ENCODE measurements around the gene MORN1. TPM values are rescaled to one million over a fixed set of nuclear protein-coding genes. Genes with fewer than 3 reads are reported as not detected.

Gene MORN1
- total and polyA plus RNA-seq, 2 experiments from 2014 or later: 4.8 to 11.1 TPM

DNA sequence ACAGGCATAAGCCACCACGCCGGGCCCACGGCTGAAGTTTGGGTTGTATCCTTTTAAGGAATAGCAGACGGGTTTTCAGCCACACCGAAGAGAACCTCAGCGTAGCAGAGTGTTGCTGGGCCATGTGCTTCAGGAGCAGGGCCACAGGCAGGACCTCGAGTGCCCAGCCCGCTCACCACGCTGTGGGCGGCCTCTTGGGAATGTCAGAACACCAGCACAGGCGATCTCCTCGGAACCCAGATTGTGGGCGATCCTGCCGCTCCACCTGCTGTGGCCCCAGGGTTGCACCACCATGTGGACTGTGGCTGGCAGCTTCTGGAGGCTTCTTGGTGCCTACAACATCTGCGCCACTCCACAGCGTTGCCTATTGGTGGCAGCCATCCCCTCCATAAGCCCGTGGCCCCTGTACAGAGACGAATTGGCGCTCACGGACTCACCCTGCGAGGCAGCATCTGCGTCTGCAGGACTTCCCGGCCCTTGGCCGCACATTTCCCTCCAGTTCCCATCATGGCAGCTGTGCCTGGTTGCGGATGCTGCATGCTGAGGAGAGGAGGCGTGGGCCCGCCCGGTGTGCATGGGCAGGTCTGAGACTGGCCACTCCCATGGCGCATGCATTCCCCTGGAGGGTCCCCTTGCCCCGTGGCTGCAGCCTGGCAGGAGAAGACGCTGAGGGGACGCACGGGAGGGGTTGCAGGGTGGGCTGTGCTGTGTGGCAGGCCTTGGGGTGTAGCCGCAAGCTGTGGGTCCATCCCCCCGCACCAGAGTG is 93.9 kb downstream of the MORN1 start:
- no peak overlapping the region for H2AFZ ChIP-seq
- no peaks in the 10 kb centered on the region for H3K36me3 ChIP-seq (ENCODE audit: insufficient read depth)
- ATAC-seq: no peak
- H4K20me1 ChIP-seq (replicated peaks; ENCODE audit: insufficient read depth): peaks cover 40% of the 10 kb centered on the region; the same call in 1 of the 2 replicates
- H3K36me3 Mint-ChIP-seq (ENCODE audit: low read depth): no peaks in the 10 kb centered on the region
- H3K27me3 ChIP-seq (ENCODE audit: insufficient read depth): no peaks in the 10 kb centered on the region
- H3K4me1 Mint-ChIP-seq: peaks cover 14% of the 10 kb centered on the region
- TF ChIP-seq, protein P1, sequence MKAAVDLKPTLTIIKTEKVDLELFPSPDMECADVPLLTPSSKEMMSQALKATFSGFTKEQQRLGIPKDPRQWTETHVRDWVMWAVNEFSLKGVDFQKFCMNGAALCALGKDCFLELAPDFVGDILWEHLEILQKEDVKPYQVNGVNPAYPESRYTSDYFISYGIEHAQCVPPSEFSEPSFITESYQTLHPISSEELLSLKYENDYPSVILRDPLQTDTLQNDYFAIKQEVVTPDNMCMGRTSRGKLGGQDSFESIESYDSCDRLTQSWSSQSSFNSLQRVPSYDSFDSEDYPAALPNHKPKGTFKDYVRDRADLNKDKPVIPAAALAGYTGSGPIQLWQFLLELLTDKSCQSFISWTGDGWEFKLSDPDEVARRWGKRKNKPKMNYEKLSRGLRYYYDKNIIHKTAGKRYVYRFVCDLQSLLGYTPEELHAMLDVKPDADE (IDR thresholded peaks at IDR 0.05): no peak
- TF ChIP-seq, protein P2, sequence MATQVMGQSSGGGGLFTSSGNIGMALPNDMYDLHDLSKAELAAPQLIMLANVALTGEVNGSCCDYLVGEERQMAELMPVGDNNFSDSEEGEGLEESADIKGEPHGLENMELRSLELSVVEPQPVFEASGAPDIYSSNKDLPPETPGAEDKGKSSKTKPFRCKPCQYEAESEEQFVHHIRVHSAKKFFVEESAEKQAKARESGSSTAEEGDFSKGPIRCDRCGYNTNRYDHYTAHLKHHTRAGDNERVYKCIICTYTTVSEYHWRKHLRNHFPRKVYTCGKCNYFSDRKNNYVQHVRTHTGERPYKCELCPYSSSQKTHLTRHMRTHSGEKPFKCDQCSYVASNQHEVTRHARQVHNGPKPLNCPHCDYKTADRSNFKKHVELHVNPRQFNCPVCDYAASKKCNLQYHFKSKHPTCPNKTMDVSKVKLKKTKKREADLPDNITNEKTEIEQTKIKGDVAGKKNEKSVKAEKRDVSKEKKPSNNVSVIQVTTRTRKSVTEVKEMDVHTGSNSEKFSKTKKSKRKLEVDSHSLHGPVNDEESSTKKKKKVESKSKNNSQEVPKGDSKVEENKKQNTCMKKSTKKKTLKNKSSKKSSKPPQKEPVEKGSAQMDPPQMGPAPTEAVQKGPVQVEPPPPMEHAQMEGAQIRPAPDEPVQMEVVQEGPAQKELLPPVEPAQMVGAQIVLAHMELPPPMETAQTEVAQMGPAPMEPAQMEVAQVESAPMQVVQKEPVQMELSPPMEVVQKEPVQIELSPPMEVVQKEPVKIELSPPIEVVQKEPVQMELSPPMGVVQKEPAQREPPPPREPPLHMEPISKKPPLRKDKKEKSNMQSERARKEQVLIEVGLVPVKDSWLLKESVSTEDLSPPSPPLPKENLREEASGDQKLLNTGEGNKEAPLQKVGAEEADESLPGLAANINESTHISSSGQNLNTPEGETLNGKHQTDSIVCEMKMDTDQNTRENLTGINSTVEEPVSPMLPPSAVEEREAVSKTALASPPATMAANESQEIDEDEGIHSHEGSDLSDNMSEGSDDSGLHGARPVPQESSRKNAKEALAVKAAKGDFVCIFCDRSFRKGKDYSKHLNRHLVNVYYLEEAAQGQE (IDR thresholded peaks at IDR 0.05; ENCODE audit: unreplicated experiment): no peak
- TF ChIP-seq JUNB (IDR thresholded peaks at IDR 0.05; ENCODE audit: unreplicated experiment) (no peak), CREB1 (CRISPR knock-in tag; IDR thresholded peaks at IDR 0.05; ENCODE audit: low read depth) (no peak), ZNF331 (CRISPR knock-in tag; IDR thresholded peaks at IDR 0.05; ENCODE audit: low read depth) (no peak), NANOG (IDR thresholded peaks at IDR 0.05; ENCODE audit: borderline replicate concordance) (no peak), EZH2 (IDR thresholded peaks at IDR 0.05; ENCODE audit: low read depth, unreplicated experiment) (no peak), POLR2AphosphoS5 (IDR thresholded peaks at IDR 0.05; ENCODE audit: low read depth) (no peak), EZH2phosphoT487 (IDR thresholded peaks at IDR 0.05; ENCODE audit: unreplicated experiment) (no peak), STAT1 (IDR thresholded peaks at IDR 0.05; ENCODE audit: unreplicated experiment) (no peak), ZNF114 (CRISPR knock-in tag; IDR thresholded peaks at IDR 0.05) (no peak)
- TF ChIP-seq, protein P3, sequence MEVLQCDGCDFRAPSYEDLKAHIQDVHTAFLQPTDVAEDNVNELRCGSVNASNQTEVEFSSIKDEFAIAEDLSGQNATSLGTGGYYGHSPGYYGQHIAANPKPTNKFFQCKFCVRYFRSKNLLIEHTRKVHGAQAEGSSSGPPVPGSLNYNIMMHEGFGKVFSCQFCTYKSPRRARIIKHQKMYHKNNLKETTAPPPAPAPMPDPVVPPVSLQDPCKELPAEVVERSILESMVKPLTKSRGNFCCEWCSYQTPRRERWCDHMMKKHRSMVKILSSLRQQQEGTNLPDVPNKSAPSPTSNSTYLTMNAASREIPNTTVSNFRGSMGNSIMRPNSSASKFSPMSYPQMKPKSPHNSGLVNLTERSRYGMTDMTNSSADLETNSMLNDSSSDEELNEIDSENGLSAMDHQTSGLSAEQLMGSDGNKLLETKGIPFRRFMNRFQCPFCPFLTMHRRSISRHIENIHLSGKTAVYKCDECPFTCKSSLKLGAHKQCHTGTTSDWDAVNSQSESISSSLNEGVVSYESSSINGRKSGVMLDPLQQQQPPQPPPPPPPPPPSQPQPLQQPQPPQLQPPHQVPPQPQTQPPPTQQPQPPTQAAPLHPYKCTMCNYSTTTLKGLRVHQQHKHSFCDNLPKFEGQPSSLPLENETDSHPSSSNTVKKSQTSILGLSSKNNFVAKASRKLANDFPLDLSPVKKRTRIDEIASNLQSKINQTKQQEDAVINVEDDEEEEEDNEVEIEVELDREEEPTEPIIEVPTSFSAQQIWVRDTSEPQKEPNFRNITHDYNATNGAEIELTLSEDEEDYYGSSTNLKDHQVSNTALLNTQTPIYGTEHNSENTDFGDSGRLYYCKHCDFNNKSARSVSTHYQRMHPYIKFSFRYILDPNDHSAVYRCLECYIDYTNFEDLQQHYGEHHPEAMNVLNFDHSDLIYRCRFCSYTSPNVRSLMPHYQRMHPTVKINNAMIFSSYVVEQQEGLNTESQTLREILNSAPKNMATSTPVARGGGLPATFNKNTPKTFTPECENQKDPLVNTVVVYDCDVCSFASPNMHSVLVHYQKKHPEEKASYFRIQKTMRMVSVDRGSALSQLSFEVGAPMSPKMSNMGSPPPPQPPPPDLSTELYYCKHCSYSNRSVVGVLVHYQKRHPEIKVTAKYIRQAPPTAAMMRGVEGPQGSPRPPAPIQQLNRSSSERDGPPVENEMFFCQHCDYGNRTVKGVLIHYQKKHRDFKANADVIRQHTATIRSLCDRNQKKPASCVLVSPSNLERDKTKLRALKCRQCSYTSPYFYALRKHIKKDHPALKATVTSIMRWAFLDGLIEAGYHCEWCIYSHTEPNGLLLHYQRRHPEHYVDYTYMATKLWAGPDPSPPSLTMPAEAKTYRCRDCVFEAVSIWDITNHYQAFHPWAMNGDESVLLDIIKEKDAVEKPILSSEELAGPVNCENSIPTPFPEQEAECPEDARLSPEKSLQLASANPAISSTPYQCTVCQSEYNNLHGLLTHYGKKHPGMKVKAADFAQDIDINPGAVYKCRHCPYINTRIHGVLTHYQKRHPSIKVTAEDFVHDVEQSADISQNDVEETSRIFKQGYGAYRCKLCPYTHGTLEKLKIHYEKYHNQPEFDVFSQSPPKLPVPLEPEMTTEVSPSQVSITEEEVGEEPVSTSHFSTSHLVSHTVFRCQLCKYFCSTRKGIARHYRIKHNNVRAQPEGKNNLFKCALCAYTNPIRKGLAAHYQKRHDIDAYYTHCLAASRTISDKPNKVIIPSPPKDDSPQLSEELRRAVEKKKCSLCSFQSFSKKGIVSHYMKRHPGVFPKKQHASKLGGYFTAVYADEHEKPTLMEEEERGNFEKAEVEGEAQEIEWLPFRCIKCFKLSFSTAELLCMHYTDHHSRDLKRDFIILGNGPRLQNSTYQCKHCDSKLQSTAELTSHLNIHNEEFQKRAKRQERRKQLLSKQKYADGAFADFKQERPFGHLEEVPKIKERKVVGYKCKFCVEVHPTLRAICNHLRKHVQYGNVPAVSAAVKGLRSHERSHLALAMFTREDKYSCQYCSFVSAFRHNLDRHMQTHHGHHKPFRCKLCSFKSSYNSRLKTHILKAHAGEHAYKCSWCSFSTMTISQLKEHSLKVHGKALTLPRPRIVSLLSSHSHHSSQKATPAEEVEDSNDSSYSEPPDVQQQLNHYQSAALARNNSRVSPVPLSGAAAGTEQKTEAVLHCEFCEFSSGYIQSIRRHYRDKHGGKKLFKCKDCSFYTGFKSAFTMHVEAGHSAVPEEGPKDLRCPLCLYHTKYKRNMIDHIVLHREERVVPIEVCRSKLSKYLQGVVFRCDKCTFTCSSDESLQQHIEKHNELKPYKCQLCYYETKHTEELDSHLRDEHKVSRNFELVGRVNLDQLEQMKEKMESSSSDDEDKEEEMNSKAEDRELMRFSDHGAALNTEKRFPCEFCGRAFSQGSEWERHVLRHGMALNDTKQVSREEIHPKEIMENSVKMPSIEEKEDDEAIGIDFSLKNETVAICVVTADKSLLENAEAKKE (CRISPR knock-in tag; IDR thresholded peaks at IDR 0.05): no peak
- TF ChIP-seq, protein P4, sequence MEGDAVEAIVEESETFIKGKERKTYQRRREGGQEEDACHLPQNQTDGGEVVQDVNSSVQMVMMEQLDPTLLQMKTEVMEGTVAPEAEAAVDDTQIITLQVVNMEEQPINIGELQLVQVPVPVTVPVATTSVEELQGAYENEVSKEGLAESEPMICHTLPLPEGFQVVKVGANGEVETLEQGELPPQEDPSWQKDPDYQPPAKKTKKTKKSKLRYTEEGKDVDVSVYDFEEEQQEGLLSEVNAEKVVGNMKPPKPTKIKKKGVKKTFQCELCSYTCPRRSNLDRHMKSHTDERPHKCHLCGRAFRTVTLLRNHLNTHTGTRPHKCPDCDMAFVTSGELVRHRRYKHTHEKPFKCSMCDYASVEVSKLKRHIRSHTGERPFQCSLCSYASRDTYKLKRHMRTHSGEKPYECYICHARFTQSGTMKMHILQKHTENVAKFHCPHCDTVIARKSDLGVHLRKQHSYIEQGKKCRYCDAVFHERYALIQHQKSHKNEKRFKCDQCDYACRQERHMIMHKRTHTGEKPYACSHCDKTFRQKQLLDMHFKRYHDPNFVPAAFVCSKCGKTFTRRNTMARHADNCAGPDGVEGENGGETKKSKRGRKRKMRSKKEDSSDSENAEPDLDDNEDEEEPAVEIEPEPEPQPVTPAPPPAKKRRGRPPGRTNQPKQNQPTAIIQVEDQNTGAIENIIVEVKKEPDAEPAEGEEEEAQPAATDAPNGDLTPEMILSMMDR (conservative IDR thresholded peaks at IDR 0.05; ENCODE audit: low read depth in 2 of 2): no peak
- no peak overlapping the region for H3K27ac Mint-ChIP-seq
- no peak overlapping the region for H3K27ac ChIP-seq (ENCODE audit: low read depth)
- H3K4me1 ChIP-seq (ENCODE audit: insufficient read depth): no peaks in the 10 kb centered on the region
- H3K4me3 Mint-ChIP-seq: no peak overlapping the region
- no peaks in the 10 kb centered on the region; the same call in 2 of the 3 replicates for H3K9me3 Mint-ChIP-seq
- H3F3A ChIP-seq (replicated peaks; ENCODE audit: low read depth): no peaks in the 10 kb centered on the region
- no peak overlapping the region for H3K4me2 ChIP-seq
- H3K4me3 ChIP-seq: no peak overlapping the region
- no peak for DNase-seq (ENCODE audit: low spot score)
- H3K27me3 Mint-ChIP-seq (ENCODE audit: insufficient read depth, low read depth, poor library complexity): peaks cover 28% of the 10 kb centered on the region
- no peaks in the 10 kb centered on the region for H3K9me2 ChIP-seq (ENCODE audit: insufficient read depth)
- H3K79me2 ChIP-seq (replicated peaks; ENCODE audit: insufficient read depth): peaks cover 100% of the 10 kb centered on the region

All from GM23338 (cell line).